ENCODE data around the gene WNT3A.

WNT3A gene

DNA sequence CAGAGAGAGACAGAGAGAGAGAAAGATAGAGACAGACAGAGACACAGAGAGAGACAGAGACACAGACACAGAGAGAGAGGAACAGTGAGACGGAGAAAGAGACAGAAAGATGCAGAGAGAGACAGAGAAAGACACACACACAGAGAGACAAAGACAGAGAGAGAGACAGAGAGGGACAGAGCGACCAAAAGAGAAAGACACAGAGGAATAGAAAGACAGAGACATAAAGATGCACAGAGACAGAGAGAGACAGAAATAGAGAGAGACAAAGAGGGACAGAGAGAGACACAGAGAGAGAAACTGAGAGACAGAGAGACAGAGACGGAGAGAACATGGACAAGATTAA is 16.5 kb downstream of the WNT3A start:
- Histone ChIP-seq H3K36me3 (ENCODE audit: insufficient read depth, low read length) (no peaks in the 10 kb centered on the region), H3K79me2 (ENCODE audit: insufficient read depth, low read length) (no peaks in the 10 kb centered on the region), H3K9me3 (ENCODE audit: insufficient read depth, low read depth, low read length) (no peaks in the 10 kb centered on the region; the same call in 1 of the 2 replicates), H3K4me3 (ENCODE audit: low read length, poor library complexity, severe bottlenecking) (no peak overlapping the region), H3K9ac (ENCODE audit: low read depth, low read length, poor library complexity, severe bottlenecking) (no peak overlapping the region), H3K4me1 (ENCODE audit: insufficient read depth, low read length, poor library complexity, severe bottlenecking) (no peaks in the 10 kb centered on the region), H3K4me2 (ENCODE audit: low read depth, low read length, poor library complexity, severe bottlenecking) (no peak overlapping the region), H3K9me2 (replicated peaks; ENCODE audit: low read depth, low read length) (no peaks in the 10 kb centered on the region), H3F3A (ENCODE audit: low read depth) (no peaks in the 10 kb centered on the region), H2AFZ (ENCODE audit: low read length) (no peak overlapping the region), H3K27me3 (ENCODE audit: insufficient read depth, low read length, poor library complexity, severe bottlenecking) (no peaks in the 10 kb centered on the region), H4K20me1 (ENCODE audit: insufficient read depth, low read length, poor library complexity, severe bottlenecking) (no peaks in the 10 kb centered on the region)
- TF ChIP-seq, protein P1, sequence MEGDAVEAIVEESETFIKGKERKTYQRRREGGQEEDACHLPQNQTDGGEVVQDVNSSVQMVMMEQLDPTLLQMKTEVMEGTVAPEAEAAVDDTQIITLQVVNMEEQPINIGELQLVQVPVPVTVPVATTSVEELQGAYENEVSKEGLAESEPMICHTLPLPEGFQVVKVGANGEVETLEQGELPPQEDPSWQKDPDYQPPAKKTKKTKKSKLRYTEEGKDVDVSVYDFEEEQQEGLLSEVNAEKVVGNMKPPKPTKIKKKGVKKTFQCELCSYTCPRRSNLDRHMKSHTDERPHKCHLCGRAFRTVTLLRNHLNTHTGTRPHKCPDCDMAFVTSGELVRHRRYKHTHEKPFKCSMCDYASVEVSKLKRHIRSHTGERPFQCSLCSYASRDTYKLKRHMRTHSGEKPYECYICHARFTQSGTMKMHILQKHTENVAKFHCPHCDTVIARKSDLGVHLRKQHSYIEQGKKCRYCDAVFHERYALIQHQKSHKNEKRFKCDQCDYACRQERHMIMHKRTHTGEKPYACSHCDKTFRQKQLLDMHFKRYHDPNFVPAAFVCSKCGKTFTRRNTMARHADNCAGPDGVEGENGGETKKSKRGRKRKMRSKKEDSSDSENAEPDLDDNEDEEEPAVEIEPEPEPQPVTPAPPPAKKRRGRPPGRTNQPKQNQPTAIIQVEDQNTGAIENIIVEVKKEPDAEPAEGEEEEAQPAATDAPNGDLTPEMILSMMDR (conservative IDR thresholded peaks at IDR 0.05; ENCODE audit: low read length): no peak
- no peak for TF ChIP-seq EZH2phosphoT487 (IDR thresholded peaks at IDR 0.05; ENCODE audit: borderline replicate concordance)

DNA sequence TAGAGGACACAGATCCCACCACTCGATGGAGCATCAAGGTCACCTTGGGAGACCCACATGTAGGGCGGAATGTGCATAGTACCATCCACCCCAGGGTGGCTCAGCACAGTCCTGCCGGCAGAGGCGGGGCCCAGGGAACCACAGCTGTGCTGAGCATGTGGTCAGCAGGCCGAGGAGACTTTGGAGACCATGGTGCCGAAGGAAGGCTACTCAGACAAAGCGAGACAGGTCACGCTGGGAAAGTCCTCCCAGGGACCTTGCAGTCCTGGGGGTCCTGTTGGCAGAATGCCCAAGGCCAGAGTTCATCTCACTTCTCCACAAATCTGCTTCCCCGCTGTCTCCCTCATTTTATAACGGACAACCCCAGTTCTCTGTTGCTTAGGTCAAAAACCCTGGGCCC is 22.5 kb downstream of the WNT3A start:
- H3K9ac ChIP-seq (ENCODE audit: low read depth, low read length, poor library complexity, severe bottlenecking): no peak overlapping the region

DNA sequence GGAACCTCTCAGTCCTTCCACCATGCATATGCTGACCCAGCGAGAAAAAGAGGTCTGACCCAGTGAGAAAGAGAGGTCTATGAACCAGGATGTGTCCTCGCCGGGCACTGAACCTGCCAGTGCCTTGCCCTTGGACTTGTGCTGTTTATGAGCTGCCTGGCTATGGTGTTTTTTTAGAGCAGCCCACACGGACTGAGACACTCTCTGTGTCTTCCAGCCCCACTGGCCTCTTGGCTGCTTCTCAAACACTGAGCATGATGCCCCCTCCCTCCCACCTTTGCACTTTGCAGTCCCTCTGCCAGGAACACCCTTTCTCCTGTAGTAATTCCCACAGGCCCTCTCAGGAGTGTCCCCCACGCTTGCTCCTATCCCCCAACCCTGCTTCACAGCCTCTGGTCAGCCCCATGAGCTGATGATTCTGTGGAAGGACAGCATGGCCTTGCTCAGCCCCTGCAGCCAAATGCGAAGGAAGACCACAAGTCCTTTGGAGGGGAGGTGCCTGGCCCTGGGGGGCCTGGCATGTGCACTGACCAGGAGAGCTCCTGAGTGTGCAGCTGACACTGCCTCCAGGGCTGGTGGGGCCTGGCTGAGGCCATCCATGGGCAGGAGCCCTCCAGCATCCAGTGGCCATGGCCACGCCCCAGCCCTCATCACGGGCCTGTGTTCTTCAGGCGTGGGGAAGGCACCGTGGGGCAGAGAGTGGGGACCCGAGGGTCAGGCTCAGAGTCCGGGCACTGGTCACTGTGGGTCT is 23.8 kb downstream of the WNT3A start:
- Histone ChIP-seq H3K9me2 (replicated peaks; ENCODE audit: low read depth, low read length) (no peaks in the 10 kb centered on the region), H3K4me2 (ENCODE audit: low read depth, low read length, poor library complexity, severe bottlenecking) (no peak overlapping the region), H4K20me1 (ENCODE audit: insufficient read depth, low read length, poor library complexity, severe bottlenecking) (no peaks in the 10 kb centered on the region), H3K4me3 (ENCODE audit: low read length, poor library complexity, severe bottlenecking) (no peak overlapping the region), H3K4me1 (ENCODE audit: insufficient read depth, low read length, poor library complexity, severe bottlenecking) (no peaks in the 10 kb centered on the region), H3K27me3 (ENCODE audit: insufficient read depth, low read length, poor library complexity, severe bottlenecking) (no peaks in the 10 kb centered on the region), H3K79me2 (ENCODE audit: insufficient read depth, low read length) (no peaks in the 10 kb centered on the region), H2AFZ (ENCODE audit: low read length) (no peak overlapping the region), H3F3A (ENCODE audit: low read depth) (no peaks in the 10 kb centered on the region), H3K36me3 (ENCODE audit: insufficient read depth, low read length) (no peaks in the 10 kb centered on the region), H3K9me3 (ENCODE audit: insufficient read depth, low read depth, low read length) (peaks cover 11% of the 10 kb centered on the region; the same call in 1 of the 2 replicates), H3K9ac (ENCODE audit: low read depth, low read length, poor library complexity, severe bottlenecking) (no peak overlapping the region)
- TF ChIP-seq EZH2phosphoT487 (IDR thresholded peaks at IDR 0.05; ENCODE audit: borderline replicate concordance): no peak
- TF ChIP-seq, protein P1 (conservative IDR thresholded peaks at IDR 0.05; ENCODE audit: low read length): no peak

More for the DNA sequence above, 22.5 kb downstream of the WNT3A start:
- no peaks in the 10 kb centered on the region for H3K79me2 ChIP-seq (ENCODE audit: insufficient read depth, low read length)
- H3F3A ChIP-seq (ENCODE audit: low read depth): no peaks in the 10 kb centered on the region
- H3K9me3 ChIP-seq (ENCODE audit: insufficient read depth, low read depth, low read length): peaks cover 11% of the 10 kb centered on the region; the same call in 1 of the 2 replicates
- H3K9me2 ChIP-seq (replicated peaks; ENCODE audit: low read depth, low read length): no peaks in the 10 kb centered on the region
- no peaks in the 10 kb centered on the region for H4K20me1 ChIP-seq (ENCODE audit: insufficient read depth, low read length, poor library complexity, severe bottlenecking)
- H3K36me3 ChIP-seq (ENCODE audit: insufficient read depth, low read length): no peaks in the 10 kb centered on the region
- no peak overlapping the region for H3K4me3 ChIP-seq (ENCODE audit: low read length, poor library complexity, severe bottlenecking)
- no peaks in the 10 kb centered on the region for H3K27me3 ChIP-seq (ENCODE audit: insufficient read depth, low read length, poor library complexity, severe bottlenecking)
- no peak overlapping the region for H2AFZ ChIP-seq (ENCODE audit: low read length)
- no peaks in the 10 kb centered on the region for H3K4me1 ChIP-seq (ENCODE audit: insufficient read depth, low read length, poor library complexity, severe bottlenecking)
- TF ChIP-seq, protein P1 (conservative IDR thresholded peaks at IDR 0.05; ENCODE audit: low read length): no peak
- no peak for TF ChIP-seq EZH2phosphoT487 (IDR thresholded peaks at IDR 0.05; ENCODE audit: borderline replicate concordance)
- no peak overlapping the region for H3K4me2 ChIP-seq (ENCODE audit: low read depth, low read length, poor library complexity, severe bottlenecking)

All from Loucy (cell line).